OCI-LY7 (cell line): ENCODE results near the gene TUBA1C. TPM values are rescaled to one million over a fixed set of nuclear protein-coding genes. Genes with fewer than 3 reads are reported as not detected.
"Not testable (repeated sequence)": the region's sequence is repeated elsewhere in the genome, so short reads cannot be mapped to it uniquely, and the experiment has no call there.

ENCODE experiments used
- BruUV-seq: library from RNA; stranded (reverse); fragments of 400-500 nt; replicated peaks from 2 replicates; lab custom pipeline; 2021; lab: Mats Ljungman, UMichigan
- CTCF ChIA-PET: fragments of 300-600 bp; sonication (Branson Sonifier 250); formaldehyde crosslinking; loops from one replicate; lab custom pipeline; 2022; ENCODE audit warnings: antibody characterized with exemption; ENCODE audit not compliant: unreplicated experiment; lab: Charles Lee
- POLR2A ChIA-PET: fragments of 300-600 bp; sonication (Branson Sonifier 250); formaldehyde crosslinking; loops from one replicate; lab custom pipeline; 2022; ENCODE audit warnings: antibody characterized with exemption; lab: Charles Lee
- DNase-seq: peaks from one replicate; pipeline ENCODE4 v3.0.0-alpha.2; 2015; ENCODE audit warnings: low spot score
- H2AFZ ChIP-seq: fragments of 200-600 bp; sonication (generic), shearing (Covaris generic); 2 replicates; pipeline ENCODE4 v1.6.1; 2014; ENCODE audit warnings: mild to moderate bottlenecking, antibody characterized with exemption, low read length, moderate library complexity
- H3K27ac ChIP-seq: fragments of 200-600 bp; sonication (generic); 2 replicates; pipeline ENCODE4 v1.5.1; 2014; ENCODE audit warnings: mixed run types, low read depth, mild to moderate bottlenecking, moderate library complexity, low read length, inconsistent platforms; ENCODE audit not compliant: poor library complexity, severe bottlenecking
- H3K36me3 ChIP-seq: fragments of 200-600 bp; sonication (generic); 2 replicates; pipeline ENCODE4 v1.6.1; 2014; ENCODE audit warnings: mild to moderate bottlenecking, antibody characterized with exemption, low read length, moderate library complexity, mixed read lengths; ENCODE audit not compliant: insufficient read depth
- H3K4me1 ChIP-seq: fragments of 200-600 bp; sonication (generic); 2 replicates; pipeline ENCODE4 v1.5.1; 2014; ENCODE audit warnings: mild to moderate bottlenecking, low read length; ENCODE audit not compliant: insufficient read depth, poor library complexity, severe bottlenecking
- H3K4me2 ChIP-seq: fragments of 200-600 bp; sonication (generic); 2 replicates; pipeline ENCODE4 v1.6.1; 2014; ENCODE audit warnings: mild to moderate bottlenecking, low read length
- H3K4me3 ChIP-seq: fragments of 200-600 bp; sonication (generic); 2 replicates; pipeline ENCODE4 v1.5.1; 2014; ENCODE audit warnings: mild to moderate bottlenecking, low read depth, low read length; ENCODE audit not compliant: poor library complexity, severe bottlenecking
- H3K79me2 ChIP-seq: fragments of 200-600 bp; sonication (generic); 2 replicates; pipeline ENCODE4 v1.6.1; 2016; ENCODE audit warnings: low read depth, mild to moderate bottlenecking, low read length, moderate library complexity, mixed read lengths; ENCODE audit not compliant: insufficient read depth
- H3K9me2 ChIP-seq: fragments of 200-600 bp; sonication (generic); 2 replicates; pipeline ENCODE4 v1.6.1; 2016; ENCODE audit warnings: mild to moderate bottlenecking, low read length, mixed read lengths; ENCODE audit not compliant: insufficient read depth
- H3K9me3 ChIP-seq: fragments of 200-600 bp; sonication (generic); 2 replicates; pipeline ENCODE4 v1.6.1; 2014; ENCODE audit warnings: mild to moderate bottlenecking, mixed run types, low read length, mixed read lengths
- H4K20me1 ChIP-seq: fragments of 200-600 bp; sonication (generic); 2 replicates; pipeline ENCODE4 v1.6.1; 2014; ENCODE audit warnings: mild to moderate bottlenecking, antibody characterized with exemption, low read length, moderate library complexity, mixed read lengths; ENCODE audit not compliant: insufficient read depth
- CTCF ChIP-seq: fragments of 200-600 bp; sonication (generic); conservative IDR thresholded peaks from 2 replicates; pipeline ENCODE4 v1.5.1; 2014; ENCODE audit warnings: mild to moderate bottlenecking, antibody characterized with exemption, low read length, moderate library complexity, mixed read lengths
- EZH2phosphoT487 ChIP-seq: fragments of 200-600 bp; sonication (generic); IDR thresholded peaks from 2 replicates; pipeline ENCODE4 v1.6.1; 2018; ENCODE audit warnings: low read depth, borderline replicate concordance, mild to moderate bottlenecking, mixed run types, antibody characterized with exemption, low read length, moderate library complexity, mixed read lengths
- intact Hi-C: fragments of 100-400 bp; cut with micrococcal nuclease; formaldehyde crosslinking; loops from one replicate; pipeline ENCODE4 v1.10.0; 2022; ENCODE audit not compliant: unreplicated experiment
- total RNA-seq, 2 experiments: library from RNA; depleted of rRNA in 1 of 2; stranded (reverse); fragments of >200 nt in 1 of 2; shearing (Covaris generic) in 1 of 2; gene quantifications; 2 replicates each; pipeline ENCODE4 v1.2.3, GENCODE V29; 2014 to 2022

The TUBA1C gene
- total RNA-seq, 2 experiments from 2014 or later = 276 to 291 TPM

- no peak for DNase-seq
- CTCF ChIA-PET = no interaction called here
- H3K4me1 ChIP-seq = no peaks in the 10 kb centered on the region
- H3K9me3 ChIP-seq = no peaks in the 10 kb centered on the region
- H3K9me2 ChIP-seq = no peaks in the 10 kb centered on the region
- H3K27ac ChIP-seq = no peak overlapping the region
- POLR2A ChIA-PET = interaction anchor here (0.7 kb wide), 1 partner anchor 1324 kb away, joined by 5 read pairs; no protein-coding TSS in a partner anchor
- no peaks in the 10 kb centered on the region for H3K36me3 ChIP-seq
- no TSS peak for BruUV-seq
- H2AFZ ChIP-seq = no peak overlapping the region
- intact Hi-C loops = no loop called here
- no peaks in the 10 kb centered on the region for H4K20me1 ChIP-seq
- no peak overlapping the region for H3K4me2 ChIP-seq
- no peak for TF ChIP-seq CTCF
- TF ChIP-seq EZH2phosphoT487 = no peak
- no peaks in the 10 kb centered on the region for H3K79me2 ChIP-seq
- no peak overlapping the region for H3K4me3 ChIP-seq
Observed at GRCh38 chr12:49309386-49309785, 44.5 kb downstream of the TUBA1C start.

- intact Hi-C loops, H3K9me2 ChIP-seq, H3K79me2 ChIP-seq, POLR2A ChIA-PET, H4K20me1 ChIP-seq, H3K4me3 ChIP-seq, H3K4me1 ChIP-seq, H2AFZ ChIP-seq, H3K36me3 ChIP-seq, DNase-seq, H3K9me3 ChIP-seq, BruUV-seq, H3K4me2 ChIP-seq, H3K27ac ChIP-seq, CTCF ChIA-PET: not testable (repeated sequence)
Observed at GRCh38 chr12:49310451-49311000, 45.6 kb downstream of the TUBA1C start.

- TF ChIP-seq EZH2phosphoT487 = no peak
- TF ChIP-seq CTCF = no peak
Observed at GRCh38 chr12:49314811-49315210, 49.9 kb downstream of the TUBA1C start.

GRCh38 chr12:49317118-49317517 lies 52.2 kb downstream of the TUBA1C start:
- H3K36me3 ChIP-seq, H3K4me3 ChIP-seq, H2AFZ ChIP-seq, H3K9me2 ChIP-seq, H3K9me3 ChIP-seq, H4K20me1 ChIP-seq, H3K4me1 ChIP-seq, BruUV-seq, H3K79me2 ChIP-seq, DNase-seq, H3K4me2 ChIP-seq, intact Hi-C loops, CTCF ChIA-PET, POLR2A ChIA-PET, H3K27ac ChIP-seq: not testable (repeated sequence)

More at GRCh38 chr12:49314811-49315210, 49.9 kb downstream of the TUBA1C start:
- no TSS peak for BruUV-seq
- H2AFZ ChIP-seq = no peak overlapping the region
- no peaks in the 10 kb centered on the region for H3K4me1 ChIP-seq
- ChIA-PET POLR2A (interaction anchor here (1.0 kb wide), 1 partner anchor 22 kb away, joined by 3 read pairs; no protein-coding TSS in a partner anchor), CTCF (no interaction called here)
- H3K9me2 ChIP-seq = no peaks in the 10 kb centered on the region
- no peak for DNase-seq
- no peak overlapping the region for H3K27ac ChIP-seq
- no peaks in the 10 kb centered on the region for H3K9me3 ChIP-seq
- H3K79me2 ChIP-seq = no peaks in the 10 kb centered on the region
- intact Hi-C loops = no loop called here
- no peaks in the 10 kb centered on the region for H4K20me1 ChIP-seq
- no peaks in the 10 kb centered on the region for H3K36me3 ChIP-seq
- no peak overlapping the region for H3K4me2 ChIP-seq
- no peak overlapping the region for H3K4me3 ChIP-seq

GRCh38 chr12:49320411-49321103 lies 55.7 kb downstream of the TUBA1C start:
- intact Hi-C loops, DNase-seq, BruUV-seq, CTCF ChIA-PET, H2AFZ ChIP-seq, H3K9me2 ChIP-seq, H4K20me1 ChIP-seq, H3K27ac ChIP-seq, H3K9me3 ChIP-seq, H3K4me3 ChIP-seq, H3K4me2 ChIP-seq: not testable (repeated sequence)
- H3K36me3 ChIP-seq = peaks cover 20% of the 10 kb centered on the region
- POLR2A ChIA-PET = interaction anchor here (0.6 kb wide), 1 partner anchor 190 kb away, joined by 3 read pairs; no protein-coding TSS in a partner anchor
- H3K79me2 ChIP-seq = peaks cover 16% of the 10 kb centered on the region; the same call in 1 of the 2 replicates
- peaks cover 23% of the 10 kb centered on the region for H3K4me1 ChIP-seq
